Prostate gland (tissue), 2 donors: ENCODE results near the gene WDR86. TPM values are rescaled to one million over a fixed set of nuclear protein-coding genes. Genes with fewer than 3 reads are reported as not detected.

Experiments used
- DNase-seq: peaks from one replicate; pipeline ENCODE4 v3.0.0-alpha.2; 2019; ENCODE audit warnings: low spot score
- H3K27ac ChIP-seq, 2 donors: fragments of 200-600 bp; sonication (generic); 2 replicates each; pipeline ENCODE4 v1.5.1; 2017 to 2019
- H3K27me3 ChIP-seq: fragments of 200-600 bp; sonication (generic); replicated peaks from 2 replicates; pipeline ENCODE4 v1.5.1; 2019; ENCODE audit not compliant: insufficient read depth
- H3K36me3 ChIP-seq, 2 donors: fragments of 200-600 bp; sonication (generic); 1 replicate in 1 of 2; 2 replicates in 1 of 2; pipeline versions ENCODE4 v1.5.1 to v1.8.1; 2017 to 2019
- H3K4me1 ChIP-seq: fragments of 200-600 bp; sonication (generic); replicated peaks from 2 replicates; pipeline ENCODE4 v1.5.1; 2019
- H3K4me3 ChIP-seq, 2 donors: fragments of 200-600 bp; sonication (generic); 2 replicates each; pipeline ENCODE4 v1.5.1; 2017 to 2019
- H3K9me3 ChIP-seq: fragments of 200-600 bp; sonication (generic); 2 replicates; pipeline ENCODE4 v1.5.1; 2017
- POLR2A ChIP-seq: fragments of 450-650 bp; IDR thresholded peaks from one replicate; pipeline ENCODE4 v1.6.1; 2016; ENCODE audit warnings: antibody characterized with exemption, mild to moderate bottlenecking
- POLR2AphosphoS5 ChIP-seq: sonication (generic); formaldehyde crosslinking; IDR thresholded peaks from one replicate; pipeline ENCODE4 v1.6.1; 2017; ENCODE audit warnings: antibody characterized with exemption
- WGBS: methylation state at CpG from one replicate; pipeline ENCODE4 v1.1.5; 2018; 5-methylcytosine and 5-hydroxymethylcytosine counted together
- intact Hi-C: fragments of 100-400 bp; cut with DNase I; formaldehyde crosslinking; loops from one replicate; pipeline ENCODE4 v1.14.2; 2022
- total RNA-seq, 2 donors: library from RNA; depleted of rRNA; stranded (reverse); fragments of >200 nt; gene quantifications; one replicate each; pipeline ENCODE4 v1.1.0, GENCODE V29; 2016
- TF ChIP-seq, protein P1 (sequence below), 4 experiments: fragments of 200-600 bp in 2 of 4; fragments of 450-650 bp in 2 of 4; sonication (generic) in 2 of 4; IDR thresholded peaks; 1 replicate in 3 of 4; 2 replicates in 1 of 4; pipeline ENCODE4 v1.5.1; 2016 to 2019; ENCODE audit warnings: antibody characterized with exemption in 4 of 4, mild to moderate bottlenecking in 2 of 4, moderate library complexity in 2 of 4

Gene WDR86
- total RNA-seq, 2 donors from 2014 or later = 3.6 to 12.8 TPM

- WGBS = 88% methylated on average over 23 of the region's 24 CpGs
- Histone ChIP-seq H3K4me1 (no peaks in the 10 kb centered on the region), H3K27ac (no peak overlapping the region), H3K36me3 (no peaks in the 10 kb centered on the region), H3K9me3 (no peaks in the 10 kb centered on the region), H3K4me3 (no peak overlapping the region), H3K27me3 (no peaks in the 10 kb centered on the region)
- no peak for DNase-seq
- intact Hi-C loops = no loop called here
- TF ChIP-seq, protein P1, sequence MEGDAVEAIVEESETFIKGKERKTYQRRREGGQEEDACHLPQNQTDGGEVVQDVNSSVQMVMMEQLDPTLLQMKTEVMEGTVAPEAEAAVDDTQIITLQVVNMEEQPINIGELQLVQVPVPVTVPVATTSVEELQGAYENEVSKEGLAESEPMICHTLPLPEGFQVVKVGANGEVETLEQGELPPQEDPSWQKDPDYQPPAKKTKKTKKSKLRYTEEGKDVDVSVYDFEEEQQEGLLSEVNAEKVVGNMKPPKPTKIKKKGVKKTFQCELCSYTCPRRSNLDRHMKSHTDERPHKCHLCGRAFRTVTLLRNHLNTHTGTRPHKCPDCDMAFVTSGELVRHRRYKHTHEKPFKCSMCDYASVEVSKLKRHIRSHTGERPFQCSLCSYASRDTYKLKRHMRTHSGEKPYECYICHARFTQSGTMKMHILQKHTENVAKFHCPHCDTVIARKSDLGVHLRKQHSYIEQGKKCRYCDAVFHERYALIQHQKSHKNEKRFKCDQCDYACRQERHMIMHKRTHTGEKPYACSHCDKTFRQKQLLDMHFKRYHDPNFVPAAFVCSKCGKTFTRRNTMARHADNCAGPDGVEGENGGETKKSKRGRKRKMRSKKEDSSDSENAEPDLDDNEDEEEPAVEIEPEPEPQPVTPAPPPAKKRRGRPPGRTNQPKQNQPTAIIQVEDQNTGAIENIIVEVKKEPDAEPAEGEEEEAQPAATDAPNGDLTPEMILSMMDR (IDR thresholded peaks at IDR 0.05) = no peak
- TF ChIP-seq POLR2AphosphoS5 = no peak
- TF ChIP-seq POLR2A = no peak
Measured at GRCh38 chr7:151389768-151390597, 19.9 kb downstream of the WDR86 start.

DNA sequence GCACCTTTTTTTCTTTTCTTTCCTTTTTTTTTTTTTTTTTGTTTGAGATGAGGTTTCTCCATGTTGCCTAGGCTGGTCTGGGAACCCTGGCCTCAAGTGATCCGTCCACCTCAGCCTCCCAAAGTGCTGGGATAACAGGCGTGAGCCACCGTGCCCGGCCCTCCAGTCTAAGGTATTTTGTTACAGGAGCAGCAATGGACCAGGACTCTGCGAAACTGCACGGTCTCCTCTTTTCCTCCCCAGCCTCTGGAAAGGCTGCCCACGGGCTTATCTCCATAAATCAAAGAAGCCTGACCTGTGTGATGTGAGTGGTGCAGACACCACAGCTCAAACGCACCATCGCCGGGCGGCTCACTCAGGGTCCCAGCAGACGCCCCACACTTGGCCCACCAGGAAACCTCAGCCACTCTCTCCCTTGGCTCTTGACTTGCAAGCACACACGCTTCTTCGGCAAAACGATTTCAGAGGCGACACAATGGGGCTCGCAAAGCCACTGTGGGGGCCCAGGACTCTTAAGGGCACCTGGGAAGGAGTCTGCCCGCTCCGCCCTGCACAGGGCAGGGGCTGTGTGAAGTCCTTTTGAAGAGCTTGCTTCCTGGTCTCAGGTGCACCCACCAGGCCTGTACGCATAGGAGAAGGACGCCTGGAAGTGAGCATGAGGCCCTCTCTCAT lies 20.6 kb downstream of the WDR86 start:
- no peak overlapping the region for H3K4me3 ChIP-seq
- WGBS = 90% methylated on average over 21 of the region's 21 CpGs
- intact Hi-C loops = no loop called here
- no peaks in the 10 kb centered on the region for H3K36me3 ChIP-seq
- no peak for DNase-seq
- H3K27ac ChIP-seq = no peak overlapping the region
- no peaks in the 10 kb centered on the region for H3K27me3 ChIP-seq
- no peak for TF ChIP-seq POLR2A
- TF ChIP-seq, protein P1 (IDR thresholded peaks at IDR 0.05) = no peak
- no peak for TF ChIP-seq POLR2AphosphoS5
- no peaks in the 10 kb centered on the region for H3K9me3 ChIP-seq
- no peaks in the 10 kb centered on the region for H3K4me1 ChIP-seq

DNA sequence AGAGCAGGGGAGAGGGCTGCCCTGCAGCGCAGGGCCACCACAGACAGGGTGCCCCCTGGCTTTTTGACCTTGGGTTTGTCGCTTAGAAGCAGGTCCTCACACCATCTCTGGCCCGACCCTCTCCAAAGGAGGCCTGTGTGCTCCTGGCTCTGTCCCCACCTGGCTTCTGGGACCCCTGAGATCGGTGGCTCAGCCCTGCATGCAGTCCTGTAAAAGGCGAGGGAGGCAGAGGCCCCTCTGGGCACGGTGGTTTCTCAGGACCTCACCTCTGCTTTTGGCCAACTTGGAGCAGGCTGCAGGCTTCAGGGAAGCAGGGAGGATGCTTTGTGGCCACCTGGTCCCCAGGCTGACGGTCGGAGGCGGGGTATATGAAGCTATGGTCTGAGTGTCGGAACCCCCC lies 21.4 kb downstream of the WDR86 start:
- H3K9me3 ChIP-seq = no peaks in the 10 kb centered on the region
- TF ChIP-seq POLR2A = no peak
- TF ChIP-seq, protein P1 (IDR thresholded peaks at IDR 0.05) = no peak
- TF ChIP-seq POLR2AphosphoS5 = no peak
- H3K27ac ChIP-seq = no peak overlapping the region
- WGBS = 96% methylated on average over 10 of the region's 10 CpGs
- H3K27me3 ChIP-seq = no peaks in the 10 kb centered on the region
- DNase-seq = no peak
- H3K4me1 ChIP-seq = no peaks in the 10 kb centered on the region
- H3K4me3 ChIP-seq = no peak overlapping the region
- H3K36me3 ChIP-seq = no peaks in the 10 kb centered on the region
- intact Hi-C loops = no loop called here

- DNase-seq = no peak
- WGBS = 89% methylated on average over 8 of the region's 8 CpGs
- no peaks in the 10 kb centered on the region for H3K36me3 ChIP-seq
- intact Hi-C loops = no loop called here
- no peak overlapping the region for H3K4me3 ChIP-seq
- no peak for TF ChIP-seq POLR2AphosphoS5
- TF ChIP-seq, protein P1 (IDR thresholded peaks at IDR 0.05) = no peak
- TF ChIP-seq POLR2A = no peak
- no peaks in the 10 kb centered on the region for H3K9me3 ChIP-seq
- no peaks in the 10 kb centered on the region for H3K4me1 ChIP-seq
- no peak overlapping the region for H3K27ac ChIP-seq
- no peaks in the 10 kb centered on the region for H3K27me3 ChIP-seq
Measured at GRCh38 chr7:151388007-151388297, 21.9 kb downstream of the WDR86 start.
